ENCODE data around the gene ZNF232.
"Not testable (repeated sequence)": the region's sequence is repeated elsewhere in the genome, so short reads cannot be mapped to it uniquely, and the experiment has no call there.

The ZNF232 gene

GRCh38 chr17:5097101-5097834 is 14.4 kb downstream of the ZNF232 start:
- no peak for DNase-seq (ENCODE audit: low read depth)

GRCh38 chr17:5096731-5097100 is 15.0 kb downstream of the ZNF232 start:
- DNase-seq (ENCODE audit: low read depth) = no peak

GRCh38 chr17:5092218-5093010 is 19.3 kb downstream of the ZNF232 start:
- DNase-seq (ENCODE audit: low read depth) = no peak

GRCh38 chr17:5080591-5080990 is 31.1 kb downstream of the ZNF232 start:
- DNase-seq (ENCODE audit: low read depth) = no peak

- peak; percentile 48 for DNase-seq (ENCODE audit: low read depth)
Observed at GRCh38 chr17:5078106-5079028, 33.3 kb downstream of the ZNF232 start, which contains the start of gene ZFP3. Gene ZFP3, plus strand, starts transcription at chr17:5078467. Its CDS starts 13,038 bp downstream, at chr17:5091505.

GRCh38 chr17:5077781-5078105 is 33.9 kb downstream of the ZNF232 start:
- no peak for DNase-seq (ENCODE audit: low read depth)

GRCh38 chr17:5077275-5077674 is 34.4 kb downstream of the ZNF232 start:
- DNase-seq (ENCODE audit: low read depth) = not testable (repeated sequence)

- DNase-seq (ENCODE audit: low read depth) = not testable (repeated sequence)
Observed at GRCh38 chr17:5075472-5075871, 36.2 kb downstream of the ZNF232 start.

- DNase-seq (ENCODE audit: low read depth) = no peak
Observed at GRCh38 chr17:5069724-5070123, 42.0 kb downstream of the ZNF232 start.

GRCh38 chr17:5068236-5068635 is 43.4 kb downstream of the ZNF232 start:
- no peak for DNase-seq (ENCODE audit: low read depth)

GRCh38 chr17:5065227-5065744 is 46.4 kb downstream of the ZNF232 start:
- no peak for DNase-seq (ENCODE audit: low read depth)
